Suprapubic skin (tissue), 4 donors: ENCODE measurements around the gene GSTA5.

Experiments
- CTCF ChIP-seq, 2 donors: fragments of 200-600 bp in 1 of 2; fragments of 450-650 bp in 1 of 2; sonication (generic) in 1 of 2; IDR thresholded peaks; one replicate each; pipeline ENCODE4 v1.5.1; 2016 to 2019; ENCODE audit warnings: antibody characterized with exemption in 2 of 2, mild to moderate bottlenecking in 1 of 2, moderate library complexity in 1 of 2
- POLR2A ChIP-seq, 2 donors: fragments of 450-650 bp; IDR thresholded peaks; one replicate each; pipeline ENCODE4 v1.6.1; 2017; ENCODE audit warnings: antibody characterized with exemption in 2 of 2, mild to moderate bottlenecking in 2 of 2, moderate library complexity in 2 of 2
- POLR2AphosphoS5 ChIP-seq, 3 donors: sonication (generic); formaldehyde crosslinking; IDR thresholded peaks; one replicate each; pipeline ENCODE4 v1.6.1; 2017; ENCODE audit warnings: antibody characterized with exemption in 3 of 3

- TF ChIP-seq CTCF (IDR thresholded peaks at IDR 0.05) (no peak), POLR2A (IDR thresholded peaks at IDR 0.05) (no peak), POLR2AphosphoS5 (IDR thresholded peaks at IDR 0.05) (no peak)
These were observed 37.2 kb upstream of the GSTA5 start for GRCh38 chr6:52877786-52878185.
